SW 1271 (cell line): ENCODE data around the gene TCAIM.
"Not testable (repeated sequence)": the region's sequence is repeated elsewhere in the genome, so short reads cannot be mapped to it uniquely, and the experiment has no call there.

Experiments
- DNase-seq, 2 experiments: peaks; one replicate each; lab custom pipeline; 2025; lab: John Stamatoyannopoulos, UW

Gene TCAIM

GRCh38 chr3:44416031-44417030, 77.8 kb downstream of the TCAIM start:
- DNase-seq = no peak

GRCh38 chr3:44418118-44418517, 79.6 kb downstream of the TCAIM start:
- not testable (repeated sequence) for DNase-seq

GRCh38 chr3:44418549-44418948, 80.0 kb downstream of the TCAIM start:
- DNase-seq = no peak

- no peak for DNase-seq
These were observed 80.8 kb downstream of the TCAIM start for GRCh38 chr3:44419116-44419922.

GRCh38 chr3:44419923-44420650, 81.5 kb downstream of the TCAIM start:
- no peak for DNase-seq

- DNase-seq = no peak
These were observed 82.1 kb downstream of the TCAIM start for GRCh38 chr3:44420676-44421075.

- DNase-seq = no peak
These were observed 82.7 kb downstream of the TCAIM start for GRCh38 chr3:44421280-44421679.

- DNase-seq = no peak
These were observed 86.2 kb downstream of the TCAIM start for GRCh38 chr3:44424758-44425157.

GRCh38 chr3:44427683-44428082, 89.1 kb downstream of the TCAIM start:
- DNase-seq = no peak

- no peak for DNase-seq
These were observed 90.3 kb downstream of the TCAIM start for GRCh38 chr3:44428910-44429309.

- no peak for DNase-seq
These were observed 90.9 kb downstream of the TCAIM start for GRCh38 chr3:44429459-44429858.

- no peak for DNase-seq
These were observed 91.9 kb downstream of the TCAIM start for GRCh38 chr3:44430466-44430865.

- no peak for DNase-seq
These were observed 96.4 kb downstream of the TCAIM start for GRCh38 chr3:44434834-44435510.

- DNase-seq = no peak
These were observed 97.6 kb downstream of the TCAIM start for GRCh38 chr3:44436181-44436580.

GRCh38 chr3:44437800-44438199, 99.2 kb downstream of the TCAIM start:
- no peak for DNase-seq

- DNase-seq = peak in 1 of 2 experiments; percentile 3
These were observed 101.1 kb downstream of the TCAIM start for GRCh38 chr3:44439499-44440295.

GRCh38 chr3:44442596-44443309, 104.2 kb downstream of the TCAIM start:
- no peak for DNase-seq

- DNase-seq = no peak
These were observed 105.9 kb downstream of the TCAIM start for GRCh38 chr3:44444437-44444836.

GRCh38 chr3:44444896-44445691, 106.5 kb downstream of the TCAIM start:
- no peak for DNase-seq
